CD4-positive, alpha-beta T cell (primary cell): ENCODE results near the gene ARSH. TPM values are rescaled to one million over a fixed set of nuclear protein-coding genes. Genes with fewer than 3 reads are reported as not detected.

Experiments
- ATAC-seq: fragments of 200-7000 bp; cut with Tn5 transposase; one replicate; pipeline ENCODE4 v1.10.0; 2022; ENCODE audit warnings: mild to moderate bottlenecking; ENCODE audit not compliant: poor library complexity
- CTCF ChIA-PET: fragments of 350-600 bp; sonication (Branson Sonifier 250); formaldehyde crosslinking; loops from one replicate; lab custom pipeline; 2021; ENCODE audit warnings: antibody characterized with exemption, inconsistent platforms; lab: Charles Lee
- POLR2A ChIA-PET: fragments of 350-600 bp; sonication (Branson Sonifier 250); formaldehyde crosslinking; loops from one replicate; lab custom pipeline; 2021; ENCODE audit warnings: antibody characterized with exemption, inconsistent platforms; lab: Charles Lee
- DNase-seq, 14 experiments: peaks; one replicate each; pipeline ENCODE4 v3.0.0-alpha.2; 2013 to 2020; ENCODE audit warnings: mixed read lengths in 2 of 14
- H3K27ac ChIP-seq, 2 donors: one replicate each; pipeline versions ENCODE4 v1.5.1 to v1.7.0; 2013; ENCODE audit warnings: low read length in 2 of 2, low read depth in 1 of 2, mild to moderate bottlenecking in 1 of 2
- H3K27me3 ChIP-seq, 2 experiments: 1 replicate in 1 of 2; 2 replicates in 1 of 2; pipeline versions ENCODE4 v1.6.1 to v1.7.0; 2013; ENCODE audit warnings: low read length in 2 of 2, control low read depth in 1 of 2, mild to moderate bottlenecking in 1 of 2, moderate library complexity in 1 of 2; ENCODE audit not compliant: insufficient read depth in 2 of 2, control insufficient read depth in 1 of 2
- H3K36me3 ChIP-seq: one replicate; pipeline ENCODE4 v1.6.1; 2013; ENCODE audit warnings: low read length, control low read depth; ENCODE audit not compliant: insufficient read depth
- H3K4me1 ChIP-seq: one replicate; pipeline ENCODE4 v1.6.1; 2013; ENCODE audit warnings: low read length, control low read depth; ENCODE audit not compliant: insufficient read depth
- H3K4me3 ChIP-seq: one replicate; pipeline ENCODE4 v1.5.1; 2013; ENCODE audit warnings: mild to moderate bottlenecking, low read length, moderate library complexity
- H3K9me3 ChIP-seq, 2 experiments: 1 replicate in 1 of 2; 2 replicates in 1 of 2; pipeline versions ENCODE4 v1.6.1 to v1.7.0; 2013; ENCODE audit warnings: low read length in 2 of 2, mild to moderate bottlenecking in 2 of 2, control low read depth in 1 of 2, moderate library complexity in 1 of 2; ENCODE audit not compliant: control insufficient read depth in 1 of 2, insufficient read depth in 1 of 2
- H3K27ac Mint-ChIP-seq: one replicate; pipeline ENCODE4 v1.8.0; 2020; ENCODE audit warnings: mixed read lengths
- H3K27me3 Mint-ChIP-seq: one replicate; pipeline ENCODE4 v1.8.0; 2021; ENCODE audit warnings: mixed read lengths
- H3K36me3 Mint-ChIP-seq: one replicate; pipeline ENCODE4 v1.8.0; 2021; ENCODE audit warnings: low read depth, mixed read lengths
- H3K4me1 Mint-ChIP-seq: one replicate; pipeline ENCODE4 v1.8.0; 2021; ENCODE audit warnings: low read depth, mixed read lengths
- H3K4me3 Mint-ChIP-seq: one replicate; pipeline ENCODE4 v1.8.0; 2020; ENCODE audit warnings: mild to moderate bottlenecking, mixed read lengths
- H3K9me3 Mint-ChIP-seq: one replicate; pipeline ENCODE4 v1.8.0; 2020; ENCODE audit warnings: mixed read lengths
- CTCF ChIP-seq: fragments of 200-600 bp; IDR thresholded peaks from one replicate; pipeline ENCODE4 v1.8.0; 2022; ENCODE audit warnings: antibody characterized with exemption, mild to moderate bottlenecking
- intact Hi-C, 2 experiments: fragments of 100-400 bp; cut with DNase I in 1 of 2; cut with micrococcal nuclease in 1 of 2; formaldehyde crosslinking; loops; one replicate each; pipeline versions ENCODE4 v1.15.1 to v1.9.0; 2023 to 2025; cut with DNase I, micrococcal nuclease
- total RNA-seq, 174 experiments: library from RNA in 2 of 174; stranded (reverse) in 2 of 174; gene quantifications; one replicate each; pipeline ENCODE4 v1.2.3 and lab custom pipeline; 2021 to 2026

ARSH gene
- total RNA-seq, 2 experiments from 2014 or later: not detected

GRCh38 chrX:3029129-3029528 is 22.8 kb downstream of the ARSH start:
- DNase-seq (no peak), ATAC-seq (no peak)
- Mint-ChIP-seq H3K27ac (no peak overlapping the region), H3K27me3 (no peaks in the 10 kb centered on the region), H3K4me1 (no peaks in the 10 kb centered on the region), H3K9me3 (no peaks in the 10 kb centered on the region), H3K36me3 (no peaks in the 10 kb centered on the region), H3K4me3 (no peak overlapping the region)
- intact Hi-C loops: no loop called here
- Histone ChIP-seq H3K4me1 (no peaks in the 10 kb centered on the region), H3K27ac (no peak overlapping the region), H3K36me3 (no peaks in the 10 kb centered on the region), H3K4me3 (no peak overlapping the region), H3K9me3 (no peaks in the 10 kb centered on the region), H3K27me3 (no peaks in the 10 kb centered on the region)
- POLR2A ChIA-PET: no interaction called here
- CTCF ChIA-PET: no interaction called here
- TF ChIP-seq CTCF: no peak

- Histone ChIP-seq H3K4me3 (no peak overlapping the region), H3K9me3 (no peaks in the 10 kb centered on the region), H3K36me3 (no peaks in the 10 kb centered on the region), H3K4me1 (no peaks in the 10 kb centered on the region), H3K27me3 (no peaks in the 10 kb centered on the region), H3K27ac (no peak overlapping the region)
- POLR2A ChIA-PET: no interaction called here
- ATAC-seq: no peak
- Mint-ChIP-seq H3K9me3 (no peaks in the 10 kb centered on the region), H3K36me3 (no peaks in the 10 kb centered on the region), H3K27me3 (no peaks in the 10 kb centered on the region), H3K4me1 (no peaks in the 10 kb centered on the region), H3K4me3 (no peak overlapping the region), H3K27ac (no peak overlapping the region)
- no peak for TF ChIP-seq CTCF
- CTCF ChIA-PET: no interaction called here
- intact Hi-C loops: loop anchor here in 1 of 2 experiments (10.0 kb wide), 1 partner anchor 768 kb away; no protein-coding TSS in a partner anchor
- no peak for DNase-seq
These were observed 30.9 kb downstream of the ARSH start for GRCh38 chrX:3037218-3037617.

- Mint-ChIP-seq H3K27me3 (no peaks in the 10 kb centered on the region), H3K27ac (no peak overlapping the region), H3K4me1 (no peaks in the 10 kb centered on the region), H3K9me3 (no peaks in the 10 kb centered on the region), H3K36me3 (no peaks in the 10 kb centered on the region), H3K4me3 (no peak overlapping the region)
- CTCF ChIA-PET: no interaction called here
- no peaks in the 10 kb centered on the region for H3K36me3 ChIP-seq
- DNase-seq (no peak), ATAC-seq (no peak)
- no peaks in the 10 kb centered on the region for H3K9me3 ChIP-seq
- H3K27ac ChIP-seq: no peak overlapping the region
- intact Hi-C loops: no loop called here
- TF ChIP-seq CTCF: no peak
- no peaks in the 10 kb centered on the region for H3K27me3 ChIP-seq
- POLR2A ChIA-PET: no interaction called here
- H3K4me3 ChIP-seq: no peak overlapping the region
- H3K4me1 ChIP-seq: no peaks in the 10 kb centered on the region
These were observed 37.9 kb downstream of the ARSH start for GRCh38 chrX:3044196-3044595.
